Measurements from ENCODE around the gene CPVL. TPM values are rescaled to one million over a fixed set of nuclear protein-coding genes. Genes with fewer than 3 reads are reported as not detected.

Gene CPVL
- total RNA-seq, 1 experiment from 2014 or later: 26.9 TPM

- H3K4ac ChIP-seq (ENCODE audit: low read depth, low read length): no peak overlapping the region
- no peaks in the 10 kb centered on the region for H3K23me2 ChIP-seq (ENCODE audit: insufficient read length, low read depth, low read length, poor library complexity, severe bottlenecking)
- H2BK20ac ChIP-seq (ENCODE audit: low read depth, low read length, poor library complexity, severe bottlenecking): no peak overlapping the region
- H4K8ac ChIP-seq (replicated peaks; ENCODE audit: insufficient read length, low read depth, low read length): no peak overlapping the region
- H3K9me3 ChIP-seq (ENCODE audit: control insufficient read depth, low read depth, low read length): no peaks in the 10 kb centered on the region
- H3K4me3 Mint-ChIP-seq: no peak overlapping the region
- H3K9me3 Mint-ChIP-seq: no peaks in the 10 kb centered on the region
- H2BK12ac ChIP-seq (ENCODE audit: insufficient read length, low read depth, low read length): no peak overlapping the region
- no peak overlapping the region for H3K23ac ChIP-seq (ENCODE audit: insufficient read length, low read depth, low read length)
- no peaks in the 10 kb centered on the region for H3K4me1 ChIP-seq (ENCODE audit: insufficient read depth, low read length)
- DNase-seq: no peak
- H3K14ac ChIP-seq (ENCODE audit: insufficient read depth, low read length): no peak overlapping the region
- H3K36me3 Mint-ChIP-seq (ENCODE audit: insufficient read depth in 1 of 3, low read depth in 3 of 3): no peaks in the 10 kb centered on the region; a peak in 2 of 7 replicates
- H4K91ac ChIP-seq (ENCODE audit: insufficient read length, low read depth, low read length): no peak overlapping the region
- no peaks in the 10 kb centered on the region for H3K79me1 ChIP-seq (ENCODE audit: insufficient read depth, low read depth, low read length, poor library complexity, severe bottlenecking)
- H2BK120ac ChIP-seq (ENCODE audit: low read depth, low read length, poor library complexity, severe bottlenecking): no peak overlapping the region
- H3K79me2 ChIP-seq (ENCODE audit: insufficient read depth, low read length): no peaks in the 10 kb centered on the region
- no CpG with 5 or more reads among the region's 1 CpG for WGBS (ENCODE audit: extremely low coverage, insufficient read length, low lambda C conversion rate)
- H2AFZ ChIP-seq (ENCODE audit: low read length): no peak overlapping the region
- H2BK15ac ChIP-seq (ENCODE audit: low read depth, low read length): no peak overlapping the region
- H3K18ac ChIP-seq (ENCODE audit: insufficient read length, low read depth, low read length): no peak overlapping the region
- H3K27me3 Mint-ChIP-seq (ENCODE audit: low read depth): no peaks in the 10 kb centered on the region
- peak overlapping the region in 1 of 3 experiments; percentile 62; a peak in 1 of 7 replicates for H3K27ac Mint-ChIP-seq
- no peak overlapping the region for H2BK5ac ChIP-seq (ENCODE audit: insufficient read length, low read length)
- no peak for TF ChIP-seq CTCF (conservative IDR thresholded peaks at IDR 0.05)
- no peak overlapping the region for H3T11ph ChIP-seq (ENCODE audit: low read length)
- H3K9ac ChIP-seq (ENCODE audit: extremely low read depth, insufficient read length, low read length): no peak overlapping the region
- no peak overlapping the region for H3K56ac ChIP-seq (ENCODE audit: insufficient read length, low read depth, low read length)
- no peak overlapping the region for H3K27ac ChIP-seq (ENCODE audit: insufficient read length, low read depth, low read length)
- H4K20me1 ChIP-seq (ENCODE audit: control insufficient read depth, insufficient read depth, insufficient read length): no peaks in the 10 kb centered on the region
- no peak overlapping the region for H4K5ac ChIP-seq (ENCODE audit: insufficient read length, low read depth, low read length)
- H2AK5ac ChIP-seq (ENCODE audit: insufficient read length, low read length): no peak overlapping the region
- no peaks in the 10 kb centered on the region for H3K27me3 ChIP-seq (ENCODE audit: insufficient read depth, low read length)
- peaks cover under 1 to 4% of the 10 kb centered on the region in 2 experiments; a peak in 3 of 4 replicates for H3K4me1 Mint-ChIP-seq
- H3K4me2 ChIP-seq (ENCODE audit: insufficient read depth, insufficient read length, low read length): no peak overlapping the region
Measured at GRCh38 chr7:29013082-29013695, 133.1 kb downstream of the CPVL start.

Measured in H9 (cell line).